Stimulated activated CD8-positive, alpha-beta memory T cell treated with anti-CD3 and anti-CD28 coated beads, Interleukin-15, amount 100 ng/mL, for 48 hours (primary cell): ENCODE measurements around the gene PDXP.

Source experiments
- DNase-seq, 2 donors: peaks; one replicate each; pipeline ENCODE4 v3.0.0-alpha.2; 2020; ENCODE audit warnings: low read depth in 2 of 2

PDXP gene

DNA sequence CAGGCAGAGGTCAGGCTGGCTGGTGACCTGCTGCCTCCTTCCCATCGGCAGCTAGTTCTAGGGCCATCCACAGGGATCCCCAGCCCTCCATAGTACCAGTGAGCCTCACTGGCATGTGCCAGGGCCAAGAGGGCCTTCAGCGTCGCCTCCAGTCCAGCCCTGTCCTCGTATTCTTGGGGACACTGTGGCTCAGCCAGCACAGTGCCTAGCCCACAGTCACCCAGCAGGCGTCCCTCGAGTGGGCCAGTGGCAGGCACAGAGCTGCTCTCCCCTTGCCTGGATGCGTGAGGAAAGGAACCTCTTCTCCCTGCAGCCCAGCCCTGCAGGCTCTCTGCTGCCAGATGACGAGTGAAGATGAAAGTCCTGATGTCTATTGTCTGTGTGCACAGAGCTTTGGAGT, 29.7 kb upstream of the PDXP start:
- DNase-seq: no peak

- no peak for DNase-seq
Measured at GRCh38 chr22:37629928-37630327, 28.6 kb upstream of the PDXP start.

DNA sequence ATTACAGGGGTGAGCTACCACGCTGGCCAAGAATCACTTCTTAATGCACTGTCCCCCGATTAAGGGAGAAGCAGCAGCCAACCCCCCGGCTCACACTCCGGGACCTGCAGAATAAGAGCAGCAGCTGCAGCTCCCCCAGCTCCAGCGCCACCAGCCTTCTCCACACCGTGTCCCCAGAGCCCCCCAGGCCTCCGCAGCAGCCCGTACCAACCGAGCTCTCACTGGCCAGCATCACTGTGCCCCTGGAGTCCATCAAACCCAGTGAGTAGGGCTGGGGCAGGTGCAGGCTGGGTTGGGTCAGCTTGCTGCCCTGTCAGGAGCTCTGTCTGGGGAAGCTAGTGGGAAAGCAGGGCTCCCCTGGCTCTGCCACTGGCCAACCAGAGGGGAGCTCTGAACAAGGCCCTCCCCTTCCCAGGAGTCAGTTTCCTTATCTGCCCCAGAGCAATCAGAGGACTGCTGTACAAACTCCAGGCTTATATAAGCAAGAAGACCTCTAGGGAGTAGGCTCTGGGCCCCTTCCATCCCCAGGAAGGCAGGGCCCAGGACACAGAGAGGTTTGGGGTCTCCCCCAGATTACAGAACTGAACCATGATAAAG, 27.6 kb upstream of the PDXP start:
- DNase-seq: no peak

GRCh38 chr22:37631448-37632173, 26.9 kb upstream of the PDXP start:
- DNase-seq: no peak

- no peak for DNase-seq
Measured at GRCh38 chr22:37632174-37633088, 26.1 kb upstream of the PDXP start.

GRCh38 chr22:37633089-37633624, 25.4 kb upstream of the PDXP start:
- DNase-seq: peak; percentile 61 to 72

DNA sequence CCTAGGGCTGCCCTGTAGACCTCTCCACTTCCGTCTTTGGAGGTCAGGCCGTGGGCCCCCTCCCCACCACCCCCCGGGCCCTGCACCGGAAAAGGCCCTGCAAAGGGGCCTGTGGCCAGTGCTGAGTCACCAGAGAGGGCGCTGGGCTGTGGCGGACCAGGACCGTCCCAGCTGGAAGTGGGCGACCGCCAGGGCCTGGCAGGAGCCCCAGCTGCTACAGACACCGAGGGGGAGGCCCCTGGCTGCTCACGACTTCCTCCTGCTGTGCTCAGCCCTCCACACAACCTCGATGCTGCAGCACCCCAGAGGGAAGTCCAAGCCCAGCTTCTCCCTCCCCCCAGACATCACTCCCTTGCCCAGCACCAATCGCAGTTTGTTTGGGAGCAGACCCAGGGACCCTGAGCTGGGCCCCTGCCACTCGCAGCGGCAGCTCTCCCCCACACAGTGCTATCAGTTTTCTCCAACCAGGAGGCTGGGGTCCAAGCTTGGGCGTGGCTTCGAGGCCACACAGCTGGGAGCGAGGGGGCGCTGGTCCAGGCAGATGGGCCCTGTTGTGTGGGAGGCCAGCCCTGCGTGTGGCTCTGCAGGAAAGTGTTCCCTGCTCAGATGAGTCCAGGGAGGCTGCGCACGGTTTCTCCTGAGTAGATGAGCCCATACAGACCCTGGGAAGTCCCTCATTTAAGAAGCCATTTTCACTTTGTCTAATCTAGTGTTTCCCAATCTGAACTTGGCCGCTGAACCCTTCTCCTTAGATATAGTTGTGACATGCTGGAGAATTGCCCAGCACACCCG, 24.7 kb upstream of the PDXP start:
- DNase-seq: peak; percentile 65 to 80

- no peak for DNase-seq
Measured at GRCh38 chr22:37634417-37634924, 24.1 kb upstream of the PDXP start.

- DNase-seq: no peak
Measured at GRCh38 chr22:37635157-37635556, 23.4 kb upstream of the PDXP start.

GRCh38 chr22:37636186-37636948, 22.2 kb upstream of the PDXP start:
- no peak for DNase-seq

- DNase-seq: no peak
Measured at GRCh38 chr22:37636949-37637273, 21.6 kb upstream of the PDXP start.

GRCh38 chr22:37638391-37639069, 20.0 kb upstream of the PDXP start:
- DNase-seq: no peak

- DNase-seq: peak; percentile 53 to 55
Measured at GRCh38 chr22:37639070-37639760, 19.3 kb upstream of the PDXP start, which contains the start of gene SH3BP1. Gene SH3BP1 (plus strand): TSS chr22:37639669. CDS start chr22:37639788, 119 bp downstream.

GRCh38 chr22:37639771-37640590, 18.5 kb upstream of the PDXP start:
- no peak for DNase-seq

DNA sequence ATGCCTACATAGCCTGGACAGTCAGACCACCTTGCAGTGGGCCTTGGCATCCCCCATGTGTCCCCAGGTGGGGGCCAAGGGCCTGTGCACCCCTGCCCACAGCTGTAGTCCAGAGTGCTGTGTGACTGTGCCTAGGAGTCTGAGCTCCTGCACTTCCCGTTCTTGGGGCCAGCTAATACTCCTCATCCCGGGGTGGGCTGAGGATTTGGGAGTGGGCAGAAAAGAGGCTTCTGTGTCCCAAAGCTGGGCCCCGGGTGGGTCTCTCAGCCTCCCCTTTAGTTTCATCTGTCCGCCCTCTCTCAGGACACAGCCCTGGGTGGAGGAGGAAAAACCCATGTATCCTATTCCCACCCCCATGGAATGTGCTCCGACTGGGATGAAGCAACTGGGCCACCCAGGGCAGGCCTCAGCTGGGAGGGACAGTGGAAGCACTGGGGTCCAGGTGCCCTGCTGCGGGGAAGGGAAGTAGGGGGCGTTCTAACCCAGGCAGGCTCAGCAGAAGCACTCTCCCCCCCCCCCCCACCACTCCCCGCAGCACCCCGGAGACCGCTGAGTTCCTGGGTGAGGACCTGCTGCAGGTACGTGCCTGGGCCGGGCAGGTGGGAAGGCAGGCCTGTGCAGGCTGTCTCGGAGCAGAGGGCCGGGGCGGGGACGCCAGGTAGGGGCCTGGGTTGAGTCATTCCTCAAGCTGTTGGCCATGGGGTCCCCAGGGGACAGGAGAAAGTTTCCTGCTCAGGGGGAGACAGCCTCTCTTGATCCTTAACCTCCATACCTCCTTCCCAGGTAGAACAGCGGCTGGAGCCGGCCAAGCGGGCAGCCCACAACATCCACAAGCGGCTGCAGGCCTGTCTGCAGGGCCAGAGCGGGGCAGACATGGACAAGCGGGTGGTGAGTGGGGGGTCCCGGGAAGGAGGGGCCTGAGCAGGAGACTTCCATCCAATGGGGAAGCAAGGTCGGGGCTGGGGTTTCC, 17.6 kb upstream of the PDXP start:
- DNase-seq: no peak

DNA sequence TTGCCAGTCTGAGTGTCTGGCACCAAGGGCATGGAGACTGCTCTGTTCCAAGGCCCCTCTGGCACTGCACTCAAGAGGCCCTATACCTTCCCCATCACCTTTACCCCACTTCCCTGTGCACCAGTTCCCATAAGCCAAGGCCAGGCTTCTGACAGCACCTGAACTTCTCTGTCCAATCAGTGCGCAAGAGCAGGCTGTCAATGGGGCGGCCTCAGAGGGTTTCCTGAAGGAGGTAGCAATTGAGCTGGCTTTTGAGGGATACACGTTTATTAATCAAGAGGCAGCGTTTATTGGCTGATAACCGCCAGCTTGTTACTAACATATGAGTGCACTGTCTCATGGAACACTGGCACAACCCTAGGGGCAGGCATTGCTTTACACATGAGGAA, 17.0 kb upstream of the PDXP start:
- DNase-seq: no peak

GRCh38 chr22:37643225-37643847, 15.2 kb upstream of the PDXP start:
- DNase-seq: peak; percentile 71 to 73
